ENCODE measurements around the gene CD247. TPM values are rescaled to one million over a fixed set of nuclear protein-coding genes. Genes with fewer than 3 reads are reported as not detected.

Gene CD247
- total and polyA plus RNA-seq, 9 of the 15 experiments (the other 6 are each of a cell fraction or from before 2014, with no cell fraction given) = 0.08 to 0.42 (median 0.28) TPM; not detected in 5

DNA sequence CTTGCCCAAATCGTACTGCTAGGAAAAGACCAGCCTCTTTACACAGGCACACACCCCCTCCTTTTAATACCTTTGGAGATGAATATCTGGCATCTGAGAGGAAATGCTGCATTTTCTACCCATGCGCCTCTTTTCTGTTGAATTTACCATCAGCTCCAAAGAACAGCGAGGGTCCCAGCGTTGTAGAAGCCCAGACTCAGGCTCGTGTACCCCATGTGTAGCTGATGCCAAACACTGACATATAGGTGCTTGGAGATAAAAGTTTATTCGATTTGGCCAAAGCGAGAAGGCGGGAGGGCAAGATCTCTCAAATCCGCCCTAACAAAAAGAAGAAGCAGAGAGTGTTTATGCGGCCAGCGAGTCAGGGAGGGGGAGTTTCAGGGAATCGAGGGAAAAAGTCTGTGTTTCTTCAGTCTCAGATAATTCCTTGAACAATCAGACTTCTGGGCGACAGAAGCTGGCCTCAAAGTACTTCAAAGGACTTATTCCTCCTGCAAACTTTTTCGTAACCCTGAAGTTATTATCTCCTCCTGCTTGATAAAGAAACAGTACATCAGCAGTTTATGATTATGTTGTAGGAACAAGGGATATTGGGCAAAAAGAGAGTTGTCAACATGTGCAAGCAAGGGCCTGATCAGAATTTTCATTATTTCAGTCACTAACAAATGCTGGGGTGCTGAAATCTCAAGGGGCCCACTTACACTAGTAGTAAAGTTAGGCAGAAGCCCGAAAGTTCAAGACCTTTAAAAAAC, 35.9 kb upstream of the CD247 start (continued):
- TF ChIP-seq, protein P1, sequence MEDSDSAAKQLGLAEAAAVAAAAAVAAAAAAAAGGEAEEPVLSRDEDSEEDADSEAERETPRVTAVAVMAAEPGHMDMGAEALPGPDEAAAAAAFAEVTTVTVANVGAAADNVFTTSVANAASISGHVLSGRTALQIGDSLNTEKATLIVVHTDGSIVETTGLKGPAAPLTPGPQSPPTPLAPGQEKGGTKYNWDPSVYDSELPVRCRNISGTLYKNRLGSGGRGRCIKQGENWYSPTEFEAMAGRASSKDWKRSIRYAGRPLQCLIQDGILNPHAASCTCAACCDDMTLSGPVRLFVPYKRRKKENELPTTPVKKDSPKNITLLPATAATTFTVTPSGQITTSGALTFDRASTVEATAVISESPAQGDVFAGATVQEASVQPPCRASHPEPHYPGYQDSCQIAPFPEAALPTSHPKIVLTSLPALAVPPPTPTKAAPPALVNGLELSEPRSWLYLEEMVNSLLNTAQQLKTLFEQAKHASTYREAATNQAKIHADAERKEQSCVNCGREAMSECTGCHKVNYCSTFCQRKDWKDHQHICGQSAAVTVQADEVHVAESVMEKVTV (CRISPR knock-in tag; IDR thresholded peaks at IDR 0.05) = no peak
- TF ChIP-seq RBFOX2 (IDR thresholded peaks at IDR 0.05; ENCODE audit: low read depth, low read length) (no peak), DNMT1 (IDR thresholded peaks at IDR 0.05) (no peak), ZNF3 (CRISPR knock-in tag; IDR thresholded peaks at IDR 0.05) (no peak), FOXK1 (CRISPR knock-in tag; IDR thresholded peaks at IDR 0.05; ENCODE audit: borderline replicate concordance) (0 out of 2 replicates have a peak, but pooled peaks have one; percentile 36), NCOA4 (IDR thresholded peaks at IDR 0.05; ENCODE audit: partially characterized antibody) (no peak), ZNF316 (IDR thresholded peaks at IDR 0.05) (peak; percentile 85), MXI1 (IDR thresholded peaks at IDR 0.05; ENCODE audit: low read depth, low read length) (no peak), MIER1 (IDR thresholded peaks at IDR 0.05; ENCODE audit: low read depth) (no peak), HDAC8 (tag; IDR thresholded peaks at IDR 0.05) (no peak), ESRRA (IDR thresholded peaks at IDR 0.05; ENCODE audit: borderline replicate concordance, low read depth) (no peak), EZH2 (IDR thresholded peaks at IDR 0.05; ENCODE audit: borderline replicate concordance, low read depth, low read length) (no peak), HNRNPUL1 (IDR thresholded peaks at IDR 0.05; ENCODE audit: low read length) (no peak), SOX6 (IDR thresholded peaks at IDR 0.05) (no peak), TAL1 (IDR thresholded peaks at IDR 0.05) (no peak), SNRNP70 (optimal IDR thresholded peaks at IDR 0.05; ENCODE audit: low read depth, low read length) (no peak), ZNF584 (CRISPR knock-in tag; IDR thresholded peaks at IDR 0.05; ENCODE audit: low read depth) (no peak), ATF7 (IDR thresholded peaks at IDR 0.05) (no peak), ETV5 (CRISPR knock-in tag; IDR thresholded peaks at IDR 0.05; ENCODE audit: low read depth) (no peak), RHOXF2B (CRISPR knock-in tag; conservative IDR thresholded peaks at IDR 0.05) (no peak)
- TF ChIP-seq, protein P2, sequence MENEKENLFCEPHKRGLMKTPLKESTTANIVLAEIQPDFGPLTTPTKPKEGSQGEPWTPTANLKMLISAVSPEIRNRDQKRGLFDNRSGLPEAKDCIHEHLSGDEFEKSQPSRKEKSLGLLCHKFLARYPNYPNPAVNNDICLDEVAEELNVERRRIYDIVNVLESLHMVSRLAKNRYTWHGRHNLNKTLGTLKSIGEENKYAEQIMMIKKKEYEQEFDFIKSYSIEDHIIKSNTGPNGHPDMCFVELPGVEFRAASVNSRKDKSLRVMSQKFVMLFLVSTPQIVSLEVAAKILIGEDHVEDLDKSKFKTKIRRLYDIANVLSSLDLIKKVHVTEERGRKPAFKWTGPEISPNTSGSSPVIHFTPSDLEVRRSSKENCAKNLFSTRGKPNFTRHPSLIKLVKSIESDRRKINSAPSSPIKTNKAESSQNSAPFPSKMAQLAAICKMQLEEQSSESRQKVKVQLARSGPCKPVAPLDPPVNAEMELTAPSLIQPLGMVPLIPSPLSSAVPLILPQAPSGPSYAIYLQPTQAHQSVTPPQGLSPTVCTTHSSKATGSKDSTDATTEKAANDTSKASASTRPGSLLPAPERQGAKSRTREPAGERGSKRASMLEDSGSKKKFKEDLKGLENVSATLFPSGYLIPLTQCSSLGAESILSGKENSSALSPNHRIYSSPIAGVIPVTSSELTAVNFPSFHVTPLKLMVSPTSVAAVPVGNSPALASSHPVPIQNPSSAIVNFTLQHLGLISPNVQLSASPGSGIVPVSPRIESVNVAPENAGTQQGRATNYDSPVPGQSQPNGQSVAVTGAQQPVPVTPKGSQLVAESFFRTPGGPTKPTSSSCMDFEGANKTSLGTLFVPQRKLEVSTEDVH (IDR thresholded peaks at IDR 0.05; ENCODE audit: low read depth, partially characterized antibody) = no peak
- TF ChIP-seq, protein P3, sequence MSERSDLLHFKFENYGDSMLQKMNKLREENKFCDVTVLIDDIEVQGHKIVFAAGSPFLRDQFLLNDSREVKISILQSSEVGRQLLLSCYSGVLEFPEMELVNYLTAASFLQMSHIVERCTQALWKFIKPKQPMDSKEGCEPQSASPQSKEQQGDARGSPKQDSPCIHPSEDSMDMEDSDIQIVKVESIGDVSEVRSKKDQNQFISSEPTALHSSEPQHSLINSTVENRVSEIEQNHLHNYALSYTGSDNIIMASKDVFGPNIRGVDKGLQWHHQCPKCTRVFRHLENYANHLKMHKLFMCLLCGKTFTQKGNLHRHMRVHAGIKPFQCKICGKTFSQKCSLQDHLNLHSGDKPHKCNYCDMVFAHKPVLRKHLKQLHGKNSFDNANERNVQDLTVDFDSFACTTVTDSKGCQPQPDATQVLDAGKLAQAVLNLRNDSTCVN (CRISPR knock-in tag; IDR thresholded peaks at IDR 0.05) = no peak
- TF ChIP-seq, protein P4, sequence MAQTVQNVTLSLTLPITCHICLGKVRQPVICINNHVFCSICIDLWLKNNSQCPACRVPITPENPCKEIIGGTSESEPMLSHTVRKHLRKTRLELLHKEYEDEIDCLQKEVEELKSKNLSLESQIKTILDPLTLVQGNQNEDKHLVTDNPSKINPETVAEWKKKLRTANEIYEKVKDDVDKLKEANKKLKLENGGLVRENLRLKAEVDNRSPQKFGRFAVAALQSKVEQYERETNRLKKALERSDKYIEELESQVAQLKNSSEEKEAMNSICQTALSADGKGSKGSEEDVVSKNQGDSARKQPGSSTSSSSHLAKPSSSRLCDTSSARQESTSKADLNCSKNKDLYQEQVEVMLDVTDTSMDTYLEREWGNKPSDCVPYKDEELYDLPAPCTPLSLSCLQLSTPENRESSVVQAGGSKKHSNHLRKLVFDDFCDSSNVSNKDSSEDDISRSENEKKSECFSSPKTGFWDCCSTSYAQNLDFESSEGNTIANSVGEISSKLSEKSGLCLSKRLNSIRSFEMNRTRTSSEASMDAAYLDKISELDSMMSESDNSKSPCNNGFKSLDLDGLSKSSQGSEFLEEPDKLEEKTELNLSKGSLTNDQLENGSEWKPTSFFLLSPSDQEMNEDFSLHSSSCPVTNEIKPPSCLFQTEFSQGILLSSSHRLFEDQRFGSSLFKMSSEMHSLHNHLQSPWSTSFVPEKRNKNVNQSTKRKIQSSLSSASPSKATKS (CRISPR knock-in tag; IDR thresholded peaks at IDR 0.05) = no peak
